Stimulated activated CD4-positive, alpha-beta T cell treated with anti-CD3 and anti-CD28 coated beads, Interleukin-2, amount 100 ng/mL, for 24 hours (primary cell): ENCODE measurements around the gene ZFP92.

Experiments
- DNase-seq, 2 donors: peaks; one replicate each; pipeline ENCODE4 v3.0.0-alpha.2; 2020

The ZFP92 gene

DNA sequence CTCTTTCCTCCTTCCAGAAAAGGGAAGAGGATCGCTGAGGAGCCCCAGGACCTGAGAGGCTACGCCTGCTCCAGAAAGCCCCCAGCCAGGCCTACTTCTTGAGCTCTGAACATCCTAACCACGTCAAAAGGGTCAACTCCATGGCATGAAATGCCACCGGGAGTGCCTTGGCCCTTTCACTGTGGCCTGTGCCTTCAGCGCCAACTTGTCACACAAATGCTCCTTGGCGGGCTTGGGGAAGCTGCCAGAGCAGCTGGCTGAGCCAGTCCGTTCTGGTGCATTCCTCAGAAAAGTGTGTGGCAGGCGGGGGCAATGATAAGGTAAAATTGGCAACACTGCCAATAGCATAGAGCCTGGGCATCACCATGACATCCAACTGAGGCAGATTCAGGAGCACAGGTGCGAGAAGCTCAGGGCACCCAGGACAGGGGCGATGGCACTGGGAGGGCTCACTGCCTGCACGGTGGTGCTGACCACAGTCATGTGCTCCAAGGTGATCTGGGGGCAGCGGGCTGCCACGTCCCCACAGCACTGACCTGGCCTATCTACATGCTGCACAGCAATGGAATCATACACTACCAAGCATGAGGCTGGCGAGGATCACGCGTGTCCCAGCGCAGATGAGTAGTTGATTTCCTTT lies 46.7 kb downstream of the ZFP92 start:
- no peak for DNase-seq

DNA sequence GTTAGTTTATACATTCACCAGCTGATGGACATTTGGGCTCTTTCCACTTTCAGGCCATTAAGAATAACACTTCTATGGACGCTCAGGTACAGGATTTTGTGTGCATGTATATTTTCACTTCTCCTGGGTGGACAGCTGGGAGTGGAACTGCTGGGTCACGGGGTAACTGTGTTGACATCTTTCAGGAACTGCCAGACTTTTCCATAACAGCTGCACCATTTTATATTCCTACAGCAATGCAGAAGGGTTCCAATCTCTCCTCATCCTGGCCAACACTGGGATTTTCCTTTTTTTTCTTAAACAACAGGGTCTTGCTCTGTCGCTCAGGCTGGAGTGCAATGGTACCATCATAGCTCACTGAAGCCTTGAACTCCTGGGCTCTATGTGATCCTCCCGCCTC lies 47.2 kb downstream of the ZFP92 start:
- no peak for DNase-seq

DNA sequence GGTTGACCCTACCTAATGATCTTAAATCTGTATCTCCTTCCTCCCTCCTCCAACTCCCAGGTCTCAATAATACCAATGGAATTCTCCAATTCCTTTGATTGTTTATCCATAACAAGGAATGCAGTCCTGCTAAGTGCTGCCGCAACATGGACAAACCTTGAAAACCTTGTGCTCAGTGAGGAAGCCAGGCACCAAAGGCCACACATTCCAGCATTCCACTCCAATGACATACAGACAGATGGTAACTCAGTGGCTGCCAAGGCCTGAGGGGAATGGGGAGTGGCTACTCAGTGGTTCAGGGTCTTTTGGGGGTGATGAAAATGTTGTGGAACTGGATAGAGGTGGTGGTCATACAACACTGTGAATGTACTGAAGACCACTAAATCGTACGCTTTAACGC lies 48.7 kb downstream of the ZFP92 start:
- no peak for DNase-seq

DNA sequence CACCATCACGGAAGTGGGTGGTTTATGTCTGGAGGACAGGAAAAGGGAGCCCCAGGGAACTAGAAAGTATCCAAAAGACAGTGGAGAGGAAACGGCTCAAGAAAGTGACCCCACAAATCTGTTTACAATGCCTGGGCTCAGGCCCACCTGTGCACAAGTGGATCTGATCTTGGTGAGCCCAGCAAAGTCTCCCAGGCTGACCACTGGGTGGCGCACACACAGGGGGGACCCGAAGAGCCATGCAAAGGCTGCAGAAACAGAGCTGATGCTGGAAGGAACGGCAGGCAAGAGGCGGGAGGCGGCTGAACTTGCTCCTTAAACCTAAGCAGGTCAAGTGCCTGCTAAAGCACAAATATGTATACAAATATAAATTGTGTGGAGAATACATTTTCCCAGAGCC lies 49.6 kb downstream of the ZFP92 start:
- peak; percentile 52 to 54 for DNase-seq
